GM03348 (cell line): ENCODE data around the gene PLP2.
"Not testable (repeated sequence)": the region's sequence is repeated elsewhere in the genome, so short reads cannot be mapped to it uniquely, and the experiment has no call there.

Experiments
- DNase-seq: peaks from one replicate; pipeline ENCODE4 v3.0.0; 2012; ENCODE audit warnings: low spot score

The PLP2 gene

DNA sequence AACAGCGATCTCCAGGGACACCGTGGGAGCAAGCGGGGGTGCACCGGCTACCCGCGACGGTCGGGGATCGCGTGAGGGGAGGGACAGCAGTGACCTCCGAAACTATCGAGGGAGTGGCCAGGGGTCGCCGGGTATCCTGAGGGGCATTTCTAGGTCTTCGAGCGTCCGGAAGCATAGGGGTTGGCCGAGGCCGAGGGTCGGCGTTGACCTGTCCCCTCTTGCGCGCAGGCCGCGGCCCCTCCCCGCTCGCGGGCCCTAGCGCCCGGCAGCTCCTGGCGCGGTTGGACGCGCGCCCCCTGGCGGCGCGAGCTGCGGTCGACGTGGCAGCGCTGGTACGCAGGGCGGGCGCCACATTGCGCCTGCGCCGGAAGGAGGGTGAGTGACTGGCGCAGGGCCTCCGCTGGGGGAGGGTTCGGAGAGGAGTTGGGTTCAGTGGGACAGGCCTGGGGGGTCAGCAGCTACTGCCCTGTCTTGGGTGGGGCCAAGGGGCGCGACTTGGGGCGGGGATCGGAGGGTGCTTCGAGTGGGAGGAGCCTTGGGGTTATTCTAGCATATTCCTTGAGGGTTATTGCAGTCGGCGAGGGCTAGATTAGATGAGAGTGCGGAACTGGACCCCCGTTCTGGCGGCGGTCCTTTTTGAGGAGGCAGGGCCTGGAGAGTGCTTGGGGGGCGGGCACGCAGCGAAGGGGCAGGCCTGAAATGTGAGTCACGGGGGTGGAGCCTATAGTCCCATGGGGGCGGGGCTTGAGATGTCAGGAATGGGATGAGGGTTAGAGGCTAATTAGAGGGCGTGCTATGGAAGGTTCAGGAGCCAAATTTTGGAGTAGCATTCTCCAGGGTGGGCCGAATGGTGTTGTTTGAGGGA lies 7.9 kb upstream of the PLP2 start:
- DNase-seq, result peak; percentile 87

- DNase-seq, result no peak
These were observed 6.9 kb upstream of the PLP2 start for GRCh38 chrX:49164589-49165360.

DNA sequence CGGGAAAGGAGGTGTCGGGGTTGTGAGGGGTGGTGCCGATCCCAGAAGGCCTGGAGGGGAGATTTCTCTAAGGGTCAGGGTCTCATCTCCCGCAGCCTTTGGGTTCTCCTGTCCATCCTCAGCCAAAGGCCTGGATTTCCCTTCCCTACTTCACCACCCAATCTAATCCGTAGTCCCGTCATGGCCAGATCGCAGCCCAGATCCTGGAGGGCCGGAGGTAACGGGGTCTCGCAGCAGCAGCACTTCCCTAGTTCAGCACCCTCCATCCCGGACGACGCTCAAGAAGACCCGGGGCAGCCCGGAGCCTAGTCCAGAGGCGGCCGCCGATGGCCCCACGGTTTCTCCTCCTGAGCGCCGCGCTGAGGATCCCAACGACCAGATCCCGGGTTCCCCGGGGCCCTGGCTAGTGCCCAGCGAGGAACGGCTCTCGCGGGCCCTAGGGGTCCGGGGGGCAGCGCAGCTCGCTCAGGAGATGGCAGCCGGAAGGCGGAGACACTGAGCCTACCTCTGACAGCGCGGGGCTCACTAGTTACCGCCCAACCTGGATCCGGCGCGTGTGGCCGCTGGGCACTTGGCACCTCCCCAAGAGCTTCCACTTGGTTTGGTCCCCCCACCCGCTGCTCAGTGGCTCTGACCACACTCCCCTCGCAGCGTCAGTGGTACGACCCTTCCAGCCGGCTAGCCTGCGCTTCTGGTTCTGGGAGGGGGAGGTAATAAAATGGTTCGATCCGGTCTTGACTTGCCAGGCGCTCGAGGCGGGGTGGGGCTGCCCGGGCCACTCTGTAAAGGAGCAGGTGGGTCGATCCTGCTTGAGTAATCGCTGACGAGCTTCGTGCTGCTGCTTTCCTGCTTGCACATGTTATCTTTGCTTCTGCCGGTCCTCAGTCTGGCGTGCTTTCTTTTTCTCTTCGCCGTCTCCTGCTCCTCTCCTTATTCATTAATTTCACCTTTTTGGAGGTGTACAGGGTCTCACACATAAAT lies 5.5 kb upstream of the PLP2 start:
- DNase-seq, result no peak

DNA sequence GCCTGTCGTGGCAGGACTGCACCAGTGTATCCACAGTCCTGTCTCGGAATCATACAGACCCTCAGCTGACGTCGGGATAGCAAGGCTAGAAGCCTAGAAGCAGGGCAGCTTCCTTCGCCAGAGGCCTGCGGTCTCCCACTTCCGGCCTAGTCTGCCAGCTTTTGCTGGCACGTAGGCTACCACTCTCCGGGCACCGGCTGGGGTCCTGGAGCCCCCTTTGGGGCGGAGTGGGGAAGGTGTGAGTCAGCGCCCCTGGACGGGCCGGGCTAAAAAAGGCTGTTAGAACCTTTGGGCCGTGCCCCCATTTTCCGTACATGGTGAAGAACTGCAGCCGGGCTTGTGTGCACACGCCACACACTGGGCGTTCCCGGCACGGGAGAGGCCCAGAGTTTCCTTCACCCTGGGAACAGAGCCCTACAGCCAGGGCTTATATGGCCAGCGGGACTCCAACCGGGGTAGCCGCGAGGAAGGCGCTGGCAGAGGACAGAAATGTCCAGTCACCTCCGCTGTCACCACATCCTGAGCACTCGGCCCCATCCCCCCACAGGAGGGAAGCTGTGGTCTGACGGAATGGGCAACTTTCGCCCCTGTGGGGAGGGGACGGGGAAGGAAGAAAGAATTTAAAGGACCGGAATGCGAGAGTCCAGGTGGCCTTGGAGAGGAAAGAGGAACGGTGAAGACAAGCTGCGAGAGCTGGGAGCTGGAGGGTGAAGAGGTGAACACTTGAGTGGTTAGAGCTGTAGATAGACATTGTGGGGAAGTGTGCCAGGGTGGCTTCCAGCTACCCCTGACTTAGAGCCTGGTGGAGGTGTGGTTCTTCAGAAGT lies 4.6 kb upstream of the PLP2 start:
- no peak for DNase-seq

- no peak for DNase-seq
These were observed 4.0 kb upstream of the PLP2 start for GRCh38 chrX:49167740-49168108.

GRCh38 chrX:49172280-49172780 lies 632 bp downstream of the PLP2 start:
- DNase-seq, result peak; percentile 65

DNA sequence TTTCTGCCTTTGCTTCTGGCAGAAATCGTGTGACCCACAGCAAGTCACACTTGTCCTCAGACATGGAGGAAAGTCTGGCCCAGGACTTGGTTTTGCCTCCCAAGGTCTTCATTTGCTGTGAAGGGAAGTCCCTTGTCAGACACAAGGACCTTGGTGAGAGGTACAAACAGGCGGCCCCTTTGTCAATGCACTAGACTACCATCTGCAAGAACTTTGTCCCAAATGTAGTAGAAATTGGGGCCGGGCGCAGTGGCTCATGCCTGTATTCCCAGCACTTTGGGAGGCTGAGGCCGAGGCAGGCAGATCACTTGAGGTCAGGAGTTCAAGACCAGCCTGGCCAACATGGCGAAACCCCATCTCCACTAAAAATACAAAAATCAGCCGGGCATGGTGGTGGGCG lies 1.8 kb downstream of the PLP2 start:
- not testable (repeated sequence) for DNase-seq

DNA sequence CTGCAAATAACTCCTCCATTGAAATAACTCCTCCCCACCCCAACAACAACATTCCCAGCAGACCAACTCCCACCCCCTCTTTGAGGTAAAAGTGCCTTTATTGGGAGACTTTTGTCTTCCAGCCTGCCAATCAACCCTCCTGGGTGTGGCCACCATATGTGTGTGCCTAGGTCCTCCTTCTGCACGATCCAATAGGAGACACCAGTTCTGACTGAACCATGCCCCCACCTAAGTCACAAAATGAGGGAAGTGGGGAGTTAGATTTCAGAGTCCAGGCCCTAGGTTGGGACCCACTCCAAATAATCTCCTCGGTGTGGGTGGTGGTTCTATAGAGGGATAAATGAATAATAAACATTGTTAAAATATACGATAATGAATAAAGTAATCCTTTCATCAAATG lies 3.0 kb downstream of the PLP2 start:
- no peak for DNase-seq

DNA sequence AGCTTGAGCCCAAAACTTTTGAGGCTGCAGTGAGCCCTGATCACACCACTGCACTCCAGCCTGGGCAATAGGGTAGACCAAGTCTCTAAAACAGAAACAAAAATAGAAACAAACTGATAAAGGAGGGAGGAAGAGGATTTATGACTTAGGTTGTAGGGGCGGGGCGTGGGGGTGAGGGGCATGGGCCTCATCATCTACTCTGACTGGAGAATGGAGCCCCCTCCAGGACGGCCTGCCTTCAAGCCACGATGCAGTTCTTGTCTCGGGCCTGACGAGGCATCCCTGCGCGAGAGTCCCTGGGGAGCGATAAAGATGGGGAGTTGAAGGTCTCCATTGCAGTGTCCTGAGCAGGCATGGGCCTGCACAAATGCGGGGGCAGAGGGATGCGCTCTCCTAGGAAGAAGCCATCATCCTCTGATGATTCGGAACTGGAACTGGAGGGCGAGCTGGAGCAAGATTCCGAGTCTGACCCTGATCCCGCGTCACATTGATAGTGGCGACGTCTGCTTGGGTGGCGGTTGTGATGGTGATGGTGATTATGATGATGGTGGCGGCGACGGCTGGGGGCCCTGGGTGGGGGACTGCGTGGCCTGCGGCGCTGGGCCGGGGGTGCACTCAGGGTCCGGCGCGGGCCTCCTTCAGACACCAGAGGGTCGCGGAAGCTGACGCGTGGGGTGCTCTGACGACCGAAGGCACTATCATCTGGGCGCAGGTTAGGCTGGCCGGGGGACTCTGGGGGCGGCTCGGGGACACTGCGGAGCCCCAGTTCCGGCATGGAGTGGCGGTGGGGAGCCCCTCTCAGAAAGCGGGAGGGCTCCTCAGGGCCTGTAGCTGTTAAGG lies 4.0 kb downstream of the PLP2 start:
- no peak for DNase-seq

DNA sequence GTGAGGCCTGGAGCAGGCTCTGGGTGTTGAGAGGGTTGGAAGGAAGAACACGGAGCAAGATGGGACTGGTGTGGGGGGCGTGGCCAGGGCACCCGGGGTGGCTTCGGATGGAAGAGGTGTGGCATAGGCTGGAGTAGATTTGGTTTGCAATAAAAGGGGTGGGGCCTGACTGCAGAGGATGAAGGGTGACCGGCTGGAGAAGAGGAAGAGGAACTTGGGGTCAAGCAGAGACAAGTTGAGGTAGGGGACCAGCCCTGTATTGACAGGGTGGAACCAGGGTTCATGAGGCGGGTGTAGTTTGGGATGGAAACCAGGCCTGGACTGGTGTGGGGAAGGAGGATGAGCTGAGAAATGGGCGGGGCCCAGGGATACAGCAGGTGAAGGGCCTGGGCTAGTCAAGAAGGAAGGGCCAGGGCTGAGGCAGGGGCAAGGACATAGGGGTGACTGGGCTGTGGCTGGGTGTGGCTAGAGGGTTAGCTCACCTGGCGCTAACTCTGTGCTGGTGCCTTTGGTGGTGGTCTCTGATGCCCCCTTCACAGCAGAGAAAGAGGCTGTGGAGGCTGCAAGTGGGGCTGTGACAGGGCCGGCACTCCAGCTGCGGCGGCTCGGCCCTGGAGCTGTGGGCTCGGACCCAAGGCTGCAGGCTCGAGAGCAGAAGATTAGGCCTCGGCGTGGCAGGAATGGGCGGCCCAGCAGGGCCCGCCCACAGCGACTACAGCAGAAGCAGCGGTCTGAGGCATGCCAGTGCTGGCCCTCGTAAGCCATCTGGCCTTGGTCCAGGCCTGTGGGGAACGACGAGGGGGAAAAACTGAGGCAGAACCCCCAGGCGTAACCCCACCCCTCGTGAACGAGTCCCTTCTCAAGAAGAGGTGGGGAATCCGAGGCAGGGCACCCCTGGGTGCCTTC lies 5.0 kb downstream of the PLP2 start:
- no peak for DNase-seq

DNA sequence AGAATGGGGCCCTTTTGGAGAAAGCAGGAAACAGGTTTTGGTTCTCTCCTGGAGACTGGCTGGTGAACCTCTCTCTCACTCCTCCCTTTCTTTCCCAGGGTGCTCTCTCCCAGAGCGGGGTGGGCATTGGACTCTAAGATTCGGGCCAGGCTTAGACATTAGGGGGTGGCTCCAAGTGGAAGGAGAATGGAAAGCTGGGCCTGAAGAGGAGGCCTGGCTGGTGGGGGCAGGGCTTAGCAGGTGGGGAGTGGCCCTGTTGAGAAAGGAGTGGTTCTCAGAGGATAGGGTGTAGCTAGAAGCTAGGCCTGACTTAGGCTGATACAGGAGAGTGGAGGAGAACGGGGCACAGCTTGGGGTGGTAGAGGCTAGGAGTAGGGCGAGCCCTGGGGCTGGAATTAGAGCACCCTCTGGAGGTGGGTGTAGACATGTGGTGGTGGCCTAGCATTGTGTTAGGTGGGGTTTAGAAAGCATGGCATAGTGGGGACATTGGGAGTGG lies 5.7 kb downstream of the PLP2 start:
- DNase-seq, result no peak

GRCh38 chrX:49177873-49178480 lies 6.3 kb downstream of the PLP2 start:
- DNase-seq, result no peak

- no peak for DNase-seq
These were observed 6.8 kb downstream of the PLP2 start for GRCh38 chrX:49178537-49178936.

- DNase-seq, result no peak
These were observed 7.7 kb downstream of the PLP2 start for GRCh38 chrX:49179358-49179757.

DNA sequence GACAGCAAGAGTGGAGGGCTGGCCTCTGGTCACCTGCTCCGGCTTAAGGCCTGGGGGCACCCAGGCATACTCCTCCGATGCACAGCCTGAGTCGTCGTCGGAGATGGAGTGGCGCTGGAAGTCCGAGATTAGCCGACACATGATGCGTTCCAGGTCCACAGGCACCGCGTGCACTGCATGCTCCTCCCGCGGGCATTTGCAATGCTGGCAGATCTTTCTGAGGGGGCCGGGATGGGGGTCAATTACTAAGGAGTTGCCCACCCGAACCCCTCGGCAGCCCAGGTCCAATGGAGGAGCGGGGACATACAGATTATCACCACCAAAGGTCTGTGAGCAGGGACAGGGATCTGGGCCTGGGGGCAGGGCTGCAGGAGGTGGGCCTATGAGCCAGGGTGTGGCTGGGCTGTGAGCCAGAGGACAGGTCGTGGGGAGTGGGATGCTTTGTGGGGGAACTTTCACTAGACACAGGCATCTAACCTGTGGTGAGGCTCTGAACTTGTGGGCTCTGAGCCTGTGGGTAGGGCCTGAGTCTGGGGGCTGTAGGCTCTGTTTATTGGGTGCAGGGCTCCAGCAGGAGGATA lies 12.1 kb downstream of the PLP2 start:
- DNase-seq, result no peak

DNA sequence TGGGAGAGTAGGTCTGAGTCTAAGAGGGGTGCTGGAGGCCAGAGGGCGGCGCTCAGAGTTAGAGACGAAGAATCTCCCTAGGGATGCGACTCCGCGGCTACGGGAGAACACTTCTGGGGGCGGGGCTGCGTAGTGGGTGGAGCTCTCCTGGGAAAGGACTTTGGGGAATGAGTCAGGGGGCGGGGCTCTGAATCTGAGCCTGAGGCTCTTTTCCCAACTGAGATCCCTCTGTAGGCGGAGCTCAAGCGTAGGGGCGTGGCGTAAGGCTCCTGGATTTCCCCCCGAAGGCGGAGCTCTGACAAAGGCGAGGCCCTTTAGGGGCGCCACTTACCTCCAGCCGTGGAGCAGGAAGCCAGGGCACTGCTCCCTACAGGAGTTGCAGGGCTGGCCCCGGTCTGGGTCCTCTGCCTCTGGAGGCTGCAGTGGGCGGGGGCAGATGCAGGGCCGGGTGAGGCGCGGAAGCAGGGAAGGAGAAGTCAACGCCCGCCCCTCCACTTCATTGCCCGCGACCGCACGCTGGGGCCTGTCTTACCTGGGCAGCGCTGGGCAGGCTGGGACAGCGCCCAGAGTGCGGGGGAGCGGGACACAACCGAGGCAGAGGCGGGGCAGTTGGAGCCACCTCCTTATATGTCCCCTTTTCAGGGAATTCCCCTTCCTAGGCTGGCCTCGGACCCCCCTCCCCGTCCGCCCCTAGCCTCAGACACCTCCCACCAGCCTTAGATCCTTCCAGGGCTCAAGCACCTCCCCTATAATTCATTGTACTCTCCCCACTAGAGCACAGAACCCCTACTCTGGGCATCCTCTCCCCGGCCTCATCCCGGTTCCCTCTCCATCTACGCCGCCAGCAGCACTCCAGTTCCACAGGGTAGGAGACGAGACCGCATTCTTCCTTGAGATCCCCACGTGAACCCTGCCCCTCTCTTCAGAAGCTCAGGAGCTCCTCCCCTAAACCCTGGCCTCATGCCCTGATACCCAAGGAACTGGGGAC lies 12.9 kb downstream of the PLP2 start:
- peak; percentile 81 for DNase-seq
